H1 (cell line): Measurements from ENCODE around the gene MINDY3. TPM values are rescaled to one million over a fixed set of nuclear protein-coding genes. Genes with fewer than 3 reads are reported as not detected.

Experiments used
- CTCF ChIA-PET: fragments of 300-600 bp; sonication (Branson Sonifier 250); formaldehyde crosslinking; loops from one replicate; lab custom pipeline; 2021; ENCODE audit not compliant: partially characterized antibody; lab: Charles Lee
- POLR2A ChIA-PET: fragments of 300-600 bp; sonication (Branson Sonifier 250); formaldehyde crosslinking; loops from one replicate; lab custom pipeline; 2021; ENCODE audit warnings: inconsistent platforms; ENCODE audit not compliant: partially characterized antibody; lab: Charles Lee
- DNase-seq, 2 experiments: peaks; one replicate each; pipeline versions ENCODE4 v3.0.0 to v3.0.0-alpha.2; 2010 to 2022; ENCODE audit warnings: low spot score in 2 of 2, low read depth in 1 of 2, mixed read lengths in 1 of 2
- FAIRE-seq: peaks from 2 replicates; lab custom pipeline; 2011; peaks lifted over from hg19 to GRCh38; lab: Jason Lieb, UNC
- H2AFZ ChIP-seq: 2 replicates; pipeline ENCODE4 v1.8.1; 2012; ENCODE audit warnings: low read length, inconsistent platforms
- H2AK5ac ChIP-seq: 2 replicates; pipeline ENCODE4 v1.6.1; 2013; ENCODE audit warnings: low read depth, low read length
- H2BK120ac ChIP-seq: replicated peaks from 2 replicates; pipeline ENCODE3; 2013; ENCODE audit warnings: low read depth, low read length, inconsistent platforms
- H2BK12ac ChIP-seq: 2 replicates; pipeline ENCODE4 v1.6.1; 2013; ENCODE audit warnings: low read depth, low read length
- H2BK15ac ChIP-seq: 2 replicates; pipeline ENCODE4 v1.6.1; 2013; ENCODE audit warnings: low read length
- H2BK20ac ChIP-seq: 2 replicates; pipeline ENCODE4 v1.6.1; 2013; ENCODE audit warnings: low read length
- H2BK5ac ChIP-seq: 2 replicates; pipeline ENCODE4 v1.6.1; 2013; ENCODE audit warnings: low read depth, low read length
- H3K14ac ChIP-seq: 2 replicates; pipeline ENCODE4 v1.6.1; 2013; ENCODE audit warnings: inconsistent platforms; ENCODE audit not compliant: insufficient read length
- H3K18ac ChIP-seq: 2 replicates; pipeline ENCODE4 v1.6.1; 2013; ENCODE audit warnings: low read length; ENCODE audit errors: extremely low read depth
- H3K23ac ChIP-seq: 2 replicates; pipeline ENCODE4 v1.6.1; 2013; ENCODE audit warnings: inconsistent platforms; ENCODE audit not compliant: insufficient read length
- H3K23me2 ChIP-seq: 2 replicates; pipeline ENCODE4 v1.6.1; 2013; ENCODE audit warnings: low read depth, low read length
- H3K27ac ChIP-seq: 2 replicates; pipeline ENCODE4 v1.6.1; 2011; ENCODE audit warnings: low read depth, low read length, inconsistent platforms
- H3K27me3 ChIP-seq, 4 experiments: replicated peaks in 1 of 4; 1 replicate in 1 of 4; 2 replicates in 3 of 4; pipeline versions ENCODE4 v1.6.1 to v1.8.1; 2011 to 2013; ENCODE audit warnings: low read length in 3 of 4, mild to moderate bottlenecking in 3 of 4, inconsistent platforms in 2 of 4, mixed read lengths in 2 of 4, moderate library complexity in 1 of 4; ENCODE audit not compliant: control insufficient read depth in 3 of 4, insufficient read depth in 3 of 4; ENCODE audit errors: extremely low read depth in 1 of 4
- H3K36me3 ChIP-seq, 4 experiments: 2 replicates each; pipeline versions ENCODE4 v1.6.1 to v1.8.1; 2011 to 2013; ENCODE audit warnings: mild to moderate bottlenecking in 4 of 4, low read length in 3 of 4, moderate library complexity in 2 of 4, control low read depth in 1 of 4, inconsistent platforms in 1 of 4; ENCODE audit not compliant: insufficient read depth in 4 of 4, control insufficient read depth in 2 of 4
- H3K4ac ChIP-seq: replicated peaks from 2 replicates; pipeline ENCODE3; 2013; ENCODE audit warnings: low read length, low read depth, mixed read lengths, inconsistent platforms; ENCODE audit not compliant: insufficient read length
- H3K4me1 ChIP-seq, 4 experiments: replicated peaks in 1 of 4; 1 replicate in 1 of 4; 2 replicates in 3 of 4; pipeline versions ENCODE4 v1.6.1 to v1.8.1; 2011 to 2013; ENCODE audit warnings: low read length in 3 of 4, inconsistent platforms in 2 of 4, mixed read lengths in 1 of 4; ENCODE audit not compliant: insufficient read depth in 4 of 4, control insufficient read depth in 3 of 4
- H3K4me2 ChIP-seq, 2 experiments: 2 replicates each; pipeline versions ENCODE4 v1.6.1 to v1.8.1; 2011 to 2013; ENCODE audit warnings: low read depth in 2 of 2, low read length in 2 of 2, control low read depth in 1 of 2, inconsistent platforms in 1 of 2, mild to moderate bottlenecking in 1 of 2; ENCODE audit not compliant: insufficient read depth in 1 of 2
- H3K4me3 ChIP-seq, 4 experiments: fragments of 200-600, 300-600 bp in 1 of 4; sonication (generic), shearing (Covaris generic), sonication (Bioruptor Twin) in 1 of 4; 2 replicates each; pipeline versions ENCODE4 v1.5.1 to v1.8.1; 2011 to 2016; ENCODE audit warnings: low read length in 4 of 4, low read depth in 3 of 4, control low read depth in 2 of 4, inconsistent platforms in 2 of 4, mild to moderate bottlenecking in 2 of 4, mixed read lengths in 1 of 4, moderate library complexity in 1 of 4; ENCODE audit not compliant: insufficient read depth in 2 of 4; ENCODE audit errors: extremely low read depth in 1 of 4
- H3K56ac ChIP-seq: replicated peaks from 2 replicates; pipeline ENCODE3; 2013; ENCODE audit warnings: low read depth, mild to moderate bottlenecking, mixed read lengths, low read length, inconsistent platforms; ENCODE audit not compliant: insufficient read length
- H3K79me1 ChIP-seq: 2 replicates; pipeline ENCODE4 v1.6.1; 2013; ENCODE audit warnings: low read depth, low read length, control low read depth
- H3K79me2 ChIP-seq, 2 experiments: 2 replicates each; pipeline versions ENCODE4 v1.6.1 to v1.8.1; 2012 to 2013; ENCODE audit warnings: low read length in 2 of 2, mild to moderate bottlenecking in 2 of 2, inconsistent platforms in 1 of 2; ENCODE audit not compliant: insufficient read depth in 2 of 2, control insufficient read depth in 1 of 2
- H3K9ac ChIP-seq, 4 experiments: replicated peaks in 1 of 4; 1 replicate in 1 of 4; 2 replicates in 3 of 4; pipeline versions ENCODE4 v1.6.1 to v1.8.1; 2011 to 2013; ENCODE audit warnings: low read depth in 3 of 4, low read length in 3 of 4, control low read depth in 2 of 4, mild to moderate bottlenecking in 2 of 4, moderate library complexity in 2 of 4, inconsistent platforms in 1 of 4; ENCODE audit errors: extremely low read depth in 1 of 4
- H3K9me3 ChIP-seq, 2 experiments: 2 replicates each; pipeline versions ENCODE4 v1.6.1 to v1.8.1; 2012 to 2013; ENCODE audit warnings: mild to moderate bottlenecking in 2 of 2, moderate library complexity in 2 of 2, control low read depth in 1 of 2, inconsistent platforms in 1 of 2, low read depth in 1 of 2, low read length in 1 of 2, mixed read lengths in 1 of 2; ENCODE audit not compliant: insufficient read depth in 2 of 2
- H4K20me1 ChIP-seq, 2 experiments: replicated peaks in 1 of 2; 2 replicates each; pipeline versions ENCODE3 to v1.8.1; 2011 to 2013; ENCODE audit warnings: inconsistent platforms in 2 of 2, low read length in 2 of 2, mild to moderate bottlenecking in 1 of 2; ENCODE audit not compliant: insufficient read depth in 2 of 2, control insufficient read depth in 1 of 2
- H4K5ac ChIP-seq: 2 replicates; pipeline ENCODE4 v1.6.1; 2013; ENCODE audit warnings: low read length, low read depth, mixed read lengths, inconsistent platforms; ENCODE audit not compliant: insufficient read length
- H4K8ac ChIP-seq: 2 replicates; pipeline ENCODE4 v1.8.0; 2013; ENCODE audit warnings: mild to moderate bottlenecking, moderate library complexity, low read length, inconsistent platforms; ENCODE audit not compliant: insufficient read depth; ENCODE audit errors: extremely low read depth
- H4K91ac ChIP-seq: replicated peaks from 2 replicates; pipeline ENCODE3; 2013; ENCODE audit warnings: low read length, mixed read lengths, inconsistent platforms; ENCODE audit not compliant: insufficient read length
- ATF2 ChIP-seq: IDR thresholded peaks from 2 replicates; pipeline ENCODE4 v1.6.1; 2012; ENCODE audit warnings: low read length, inconsistent platforms
- CBX5 ChIP-seq: fragments of 300-800, 300-1000 bp; sonication (generic); IDR thresholded peaks from 2 replicates; pipeline ENCODE4 v1.7.1; 2016; ENCODE audit warnings: antibody characterized with exemption, low read length, low read depth
- EP300 ChIP-seq, 2 experiments: IDR thresholded peaks; 1 replicate in 1 of 2; 2 replicates in 1 of 2; pipeline ENCODE4 v1.6.1; 2011 to 2012; ENCODE audit warnings: low read depth in 2 of 2, low read length in 2 of 2, mild to moderate bottlenecking in 2 of 2, borderline replicate concordance in 1 of 2, inconsistent platforms in 1 of 2, moderate library complexity in 1 of 2
- EZH2 ChIP-seq: fragments of 200-600 bp; sonication (generic); IDR thresholded peaks from 2 replicates; pipeline ENCODE4 v1.7.1; 2012; ENCODE audit warnings: low read depth, mild to moderate bottlenecking, moderate library complexity, low read length, inconsistent platforms; ENCODE audit not compliant: severe bottlenecking
- GABPA ChIP-seq: IDR thresholded peaks from 2 replicates; pipeline ENCODE4 v1.6.1; 2011; ENCODE audit warnings: mild to moderate bottlenecking, low read length, moderate library complexity, borderline replicate concordance; ENCODE audit not compliant: insufficient read depth
- MAFK ChIP-seq: IDR thresholded peaks from 2 replicates; pipeline ENCODE4 v1.6.1; 2012; ENCODE audit warnings: low read depth, mild to moderate bottlenecking, improper control_type of control experiment, low read length
- MAX ChIP-seq: IDR thresholded peaks from 2 replicates; pipeline ENCODE4 v1.6.1; 2012; ENCODE audit warnings: inconsistent platforms
- WGBS, 2 experiments: shearing (Covaris generic) in 1 of 2; methylation state at CpG; one replicate each; pipeline versions ENCODE4 v1.1.6 to v1.1.7; 2013 to 2015; ENCODE audit warnings: low lambda C conversion rate in 2 of 2, mixed read lengths in 2 of 2, inconsistent platforms in 1 of 2, low coverage in 1 of 2, missing lambda C conversion rate in 1 of 2; ENCODE audit not compliant: insufficient replicate concordance in 2 of 2, insufficient coverage in 1 of 2, insufficient read length in 1 of 2; ENCODE audit errors: extremely low coverage in 1 of 2, missing lambda C conversion rate in 1 of 2; 5-methylcytosine and 5-hydroxymethylcytosine counted together
- polyA plus RNA-seq, 7 experiments: library from polyadenylated mRNA; depleted of rRNA in 3 of 7; stranded (reverse) in 5 of 7; unstranded in 2 of 7; fragments of >200 nt in 5 of 7; fragments of 200-250 nt in 2 of 7; gene quantifications; 1 replicate in 5 of 7; 2 replicates in 1 of 7; 4 replicates in 1 of 7; pipeline versions ENCODE4 v1.2.1 to v1.2.3, GENCODE V29; 2011 to 2013; ENCODE audit warnings: missing spikeins in 2 of 7, mixed read lengths in 2 of 7
- total RNA-seq: library from RNA; stranded (reverse); fragmentation: NEBNext Ultra II Directional; extraction: Animal tissue kit (Norgen Biotek cat#: 25700); gene quantifications from 2 replicates; pipeline ENCODE4 v1.2.1, GENCODE V29; 2021

MINDY3 gene
- total and polyA plus RNA-seq, 2 of the 8 experiments (the other 6 are each of a cell fraction or from before 2014, with no cell fraction given), result 4.6 to 13.6 TPM

GRCh38 chr10:15858861-15859281 is 1.4 kb downstream of the MINDY3 start:
- CTCF ChIA-PET, result interaction anchor here (1.4 kb wide), 1 partner anchor 22 kb away, joined by 3 read pairs; no protein-coding TSS in a partner anchor
- Histone ChIP-seq H3K9ac (no peak overlapping the region), H3K79me1 (no peaks in the 10 kb centered on the region)

More at GRCh38 chr10:15858861-15859281, 1.4 kb downstream of the MINDY3 start:
- no peak overlapping the region for H4K91ac ChIP-seq
- H3K4me1 ChIP-seq, result 0 out of 7 replicates have a peak, but pooled peaks cover 0 to 2% (median 0%) of the 10 kb centered on the region in 4 experiments
- no peak overlapping the region for H3K14ac ChIP-seq
- DNase-seq (no peak), FAIRE-seq (no peak)
- no peak overlapping the region for H3K23ac ChIP-seq
- no peak overlapping the region for H2BK20ac ChIP-seq
- peaks cover 0 to 10% of the 10 kb centered on the region in 2 experiments; a peak in 2 of 4 replicates for H3K79me2 ChIP-seq
- H3K27me3 ChIP-seq, result peaks cover 0 to 14% (median 10%) of the 10 kb centered on the region in 4 experiments; a peak in 4 of 7 replicates
- no peak overlapping the region for H2BK12ac ChIP-seq
- no peak overlapping the region for H2BK120ac ChIP-seq
- H2BK5ac ChIP-seq, result no peak overlapping the region
- POLR2A ChIA-PET, result no interaction called here
- peak overlapping the region; percentile 69 to 93; a peak in 3 of 4 replicates for H3K4me2 ChIP-seq
- peaks cover 0 to 2% of the 10 kb centered on the region in 2 experiments for H4K20me1 ChIP-seq
- H3K18ac ChIP-seq, result no peak overlapping the region
- peaks cover 0 to 5% of the 10 kb centered on the region in 2 experiments; a peak in 1 of 4 replicates for H3K9me3 ChIP-seq
- no peak overlapping the region for H2AK5ac ChIP-seq
- H2BK15ac ChIP-seq, result no peak overlapping the region
- H4K5ac ChIP-seq, result no peak overlapping the region
- H3K36me3 ChIP-seq, result no peaks in the 10 kb centered on the region
- no peak overlapping the region for H3K4ac ChIP-seq
- H4K8ac ChIP-seq, result no peak overlapping the region
- no peak overlapping the region for H2AFZ ChIP-seq
- TF ChIP-seq EZH2 (no peak), MAFK (no peak), GABPA (no peak), CBX5 (no peak), ATF2 (no peak), EP300 (IDR thresholded peaks at IDR 0.05; ENCODE audit: borderline replicate concordance in 1 of 2, low read depth in 2 of 2, low read length in 2 of 2) (no peak), MAX (no peak)
- no peak overlapping the region for H3K56ac ChIP-seq
- peaks cover 5% of the 10 kb centered on the region; the same call in 1 of the 2 replicates for H3K23me2 ChIP-seq
- 80% methylated on average over 7 of the region's 7 CpGs; no CpG with 5 or more reads in 1 of the 2 experiments for WGBS, 2 experiments
- no peak overlapping the region for H3K27ac ChIP-seq
- H3K4me3 ChIP-seq, result peak overlapping the region in 1 of 4 experiments; percentile 89; a peak in 1 of 8 replicates
